ENCODE data around the gene EVX2.

- no peak for TF ChIP-seq CTCF (IDR thresholded peaks at IDR 0.05)
- no peak for TF ChIP-seq EZH2 (IDR thresholded peaks at IDR 0.05; ENCODE audit: borderline replicate concordance, insufficient read depth, low read depth, low read length, poor library complexity, severe bottlenecking)
These were observed 14.8 kb upstream of the EVX2 start for GRCh38 chr2:176098366-176099158.
